HepG2 (cell line): ENCODE data around the gene TECPR1.

Experiments
- KDM5A ChIP-seq: fragments of 200-600 bp; sonication (generic); IDR thresholded peaks from 2 replicates; pipeline ENCODE4 v1.7.0; 2018; ENCODE audit warnings: antibody characterized with exemption, mild to moderate bottlenecking, low read length, borderline replicate concordance
- TF ChIP-seq, protein P1 (sequence below): sonication (generic); formaldehyde crosslinking; conservative IDR thresholded peaks from 2 replicates; pipeline ENCODE4 v1.4.0; 2020; ENCODE audit warnings: missing genetic modification reagents

DNA sequence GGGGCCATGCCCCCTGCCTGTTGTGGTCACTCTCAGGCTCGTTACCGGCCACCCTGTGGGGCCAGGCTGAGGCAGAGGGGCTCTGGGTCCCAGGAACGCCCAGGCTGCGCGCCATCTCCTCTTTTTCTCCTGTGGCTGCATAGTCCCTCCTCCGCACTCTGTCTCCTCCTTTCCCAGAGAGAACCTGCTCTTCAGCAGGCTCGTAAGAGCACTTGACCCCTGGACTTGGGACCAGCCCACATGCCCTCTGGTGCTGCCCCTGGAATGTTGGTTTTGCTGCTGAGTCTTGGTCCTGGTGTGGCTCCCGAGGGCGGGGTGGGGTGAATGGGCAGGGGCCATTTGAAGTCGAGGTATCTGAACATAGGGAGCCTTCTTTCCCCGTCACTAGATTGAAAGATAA is 47.4 kb downstream of the TECPR1 start:
- TF ChIP-seq KDM5A = no peak
- TF ChIP-seq, protein P1, sequence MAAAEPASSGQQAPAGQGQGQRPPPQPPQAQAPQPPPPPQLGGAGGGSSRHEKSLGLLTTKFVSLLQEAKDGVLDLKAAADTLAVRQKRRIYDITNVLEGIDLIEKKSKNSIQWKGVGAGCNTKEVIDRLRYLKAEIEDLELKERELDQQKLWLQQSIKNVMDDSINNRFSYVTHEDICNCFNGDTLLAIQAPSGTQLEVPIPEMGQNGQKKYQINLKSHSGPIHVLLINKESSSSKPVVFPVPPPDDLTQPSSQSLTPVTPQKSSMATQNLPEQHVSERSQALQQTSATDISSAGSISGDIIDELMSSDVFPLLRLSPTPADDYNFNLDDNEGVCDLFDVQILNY (CRISPR knock-in tag) = no peak
